GM12801 (cell line): ENCODE results near the gene FARP1.

Source experiments
- CTCF ChIP-seq: IDR thresholded peaks from one replicate; pipeline ENCODE4 v1.5.1; 2011; ENCODE audit warnings: control low read depth; ENCODE audit not compliant: insufficient read length; ENCODE audit errors: extremely low read depth

The FARP1 gene

DNA sequence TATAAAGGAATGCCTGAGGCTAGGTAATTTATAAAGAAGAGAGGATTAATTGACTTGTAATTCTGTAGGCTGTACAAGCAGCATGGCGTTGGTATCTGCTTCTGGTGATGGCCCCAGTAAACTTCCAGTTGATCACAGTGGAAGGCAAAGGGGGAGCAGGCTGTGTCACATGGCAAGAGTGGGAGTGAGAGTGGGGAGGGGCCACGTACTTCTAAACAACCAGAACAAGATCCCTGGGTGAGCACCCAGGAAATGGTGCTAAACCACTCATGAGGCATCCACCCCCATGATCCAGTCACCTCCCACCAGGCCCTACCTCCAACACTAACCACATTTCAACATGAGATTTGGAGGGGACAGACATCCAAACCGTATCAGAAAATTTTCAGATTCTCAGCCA, 37.2 kb downstream of the FARP1 start:
- no peak for TF ChIP-seq CTCF

DNA sequence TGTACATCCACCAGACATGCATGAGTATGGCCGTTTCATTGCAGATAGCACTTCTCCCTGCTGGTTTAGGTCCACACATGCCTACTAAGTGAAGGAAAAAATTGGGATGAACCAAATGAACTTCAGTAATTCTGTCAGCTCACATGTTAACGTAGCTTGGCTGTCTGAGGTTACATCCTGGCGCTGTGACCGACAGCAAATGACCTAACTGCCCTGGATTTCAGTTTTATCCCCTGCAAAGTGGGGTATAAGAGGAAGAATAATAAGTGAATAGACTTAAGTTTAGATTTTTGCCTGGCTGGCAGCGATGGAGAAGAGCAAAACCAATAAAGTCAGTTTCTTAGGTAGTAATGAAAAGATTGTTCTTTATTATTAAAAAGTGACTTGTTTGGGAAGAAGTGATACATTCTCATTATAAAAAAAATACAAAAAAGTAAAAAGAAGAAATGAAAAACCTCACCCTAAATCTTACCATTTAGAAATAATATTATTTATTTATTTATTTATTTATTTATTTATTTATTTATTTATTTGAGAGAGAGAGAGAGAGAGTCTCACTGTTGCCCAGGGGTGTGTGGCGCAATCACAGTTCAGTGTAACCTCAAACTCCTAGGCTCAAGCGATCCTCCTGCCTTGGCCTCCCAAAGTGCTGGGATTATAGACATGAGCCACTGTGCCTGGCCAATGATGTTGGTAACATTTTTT, 38.4 kb downstream of the FARP1 start:
- TF ChIP-seq CTCF = no peak

DNA sequence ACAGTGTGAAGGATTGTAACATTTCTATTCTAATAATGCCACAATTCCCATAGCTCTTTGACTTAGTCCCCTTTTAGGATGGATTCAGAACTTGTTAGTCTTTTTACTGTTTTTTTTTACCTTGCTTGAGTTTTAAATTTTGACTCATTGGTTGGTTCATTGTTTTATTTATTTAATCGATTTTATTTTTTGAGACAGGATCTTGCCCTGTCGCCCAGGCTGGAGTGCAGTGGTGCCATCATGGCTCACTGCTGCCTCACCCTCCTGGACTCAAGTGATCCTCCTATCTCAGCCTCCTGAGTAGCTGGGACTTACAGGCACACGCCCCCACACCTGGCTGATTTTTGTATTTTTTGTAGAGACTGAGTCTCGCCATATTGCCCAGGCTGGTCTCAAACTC, 39.3 kb downstream of the FARP1 start:
- no peak for TF ChIP-seq CTCF

DNA sequence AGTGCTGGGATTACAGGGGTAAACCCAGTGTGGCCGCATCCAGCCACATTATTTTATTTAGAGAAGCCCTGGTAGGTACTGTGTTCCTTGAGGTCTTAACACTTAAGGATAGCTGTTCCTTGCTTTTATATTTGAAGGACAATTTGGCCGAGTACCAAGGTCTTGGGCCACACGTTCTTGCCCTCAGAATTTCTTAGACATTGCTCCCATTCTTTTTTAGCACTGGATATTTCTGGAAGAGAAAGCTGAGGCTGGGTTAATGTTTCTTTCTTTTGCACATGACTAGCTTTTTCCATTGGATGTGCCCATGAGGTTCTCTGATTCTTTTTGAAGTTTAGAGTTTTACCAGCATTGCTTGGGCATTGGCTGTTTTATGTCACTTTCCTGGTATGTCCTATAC, 39.7 kb downstream of the FARP1 start:
- no peak for TF ChIP-seq CTCF

- TF ChIP-seq CTCF = no peak
Observed at GRCh38 chr13:98184792-98185191, 41.9 kb downstream of the FARP1 start.

- TF ChIP-seq CTCF = no peak
Observed at GRCh38 chr13:98187155-98187964, 44.5 kb downstream of the FARP1 start.

DNA sequence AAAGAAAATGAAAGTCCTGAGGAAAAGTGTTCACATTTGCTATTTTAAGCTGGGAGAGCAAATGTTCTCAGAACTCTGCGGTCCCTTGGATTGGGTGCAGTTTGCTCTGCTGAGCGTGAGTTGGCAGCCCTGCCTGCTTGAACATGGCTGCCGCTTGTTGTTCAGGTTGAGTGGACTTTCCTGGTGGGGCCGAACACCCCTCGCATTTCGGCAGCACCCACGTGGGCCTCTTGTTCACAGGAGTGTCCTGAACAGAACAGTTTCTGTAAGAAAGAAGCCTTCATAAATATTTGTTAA, 45.0 kb downstream of the FARP1 start:
- no peak for TF ChIP-seq CTCF
